ENCODE data around the gene ZNF837. TPM values are rescaled to one million over a fixed set of nuclear protein-coding genes. Genes with fewer than 3 reads are reported as not detected.

Gene ZNF837
- total and polyA plus RNA-seq, 2 of the 13 experiments (the other 11 are each of a cell fraction or from before 2014, with no cell fraction given): 0.29 to 1.3 TPM

DNA sequence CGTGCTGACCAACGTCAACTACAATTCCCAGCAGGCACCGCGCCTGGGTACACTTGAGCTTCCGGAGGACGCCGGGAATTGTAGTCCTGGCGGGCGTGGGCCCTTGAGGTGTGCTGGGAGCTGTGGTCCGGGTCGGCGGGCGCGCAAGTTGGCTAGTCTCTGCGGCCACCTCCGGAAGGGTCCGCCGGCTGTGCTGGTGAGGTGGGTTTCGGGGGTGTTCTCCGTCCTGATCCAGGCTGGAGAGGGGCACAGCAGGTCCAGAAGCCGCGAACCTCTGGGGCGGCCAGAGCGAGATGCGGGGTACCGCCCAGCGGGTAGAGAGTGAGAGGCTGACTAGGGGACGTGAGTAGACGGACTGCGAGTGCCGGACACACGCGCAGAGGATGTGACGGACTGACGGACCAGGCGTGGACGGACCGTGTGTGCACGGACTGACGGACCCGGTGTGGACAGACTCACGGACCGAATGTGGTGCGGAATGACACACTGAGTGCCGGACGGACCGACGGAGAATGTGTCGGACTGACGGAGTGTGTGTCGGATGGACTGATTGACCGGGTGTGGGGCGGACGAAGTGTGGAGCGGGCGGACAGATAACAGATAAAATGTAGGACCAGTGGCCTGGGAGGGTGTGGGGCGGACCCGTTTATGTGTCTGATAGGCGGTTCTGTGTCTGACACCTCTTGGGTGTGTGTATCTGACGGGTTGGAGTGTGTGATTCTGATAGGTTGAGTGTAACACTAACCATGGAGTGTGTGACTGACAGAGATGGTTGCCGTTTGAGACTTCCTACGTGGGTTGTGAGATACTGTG is 53.7 kb downstream of the ZNF837 start, which contains the start of gene ZSCAN22 (continued):
- TF ChIP-seq, protein P1, sequence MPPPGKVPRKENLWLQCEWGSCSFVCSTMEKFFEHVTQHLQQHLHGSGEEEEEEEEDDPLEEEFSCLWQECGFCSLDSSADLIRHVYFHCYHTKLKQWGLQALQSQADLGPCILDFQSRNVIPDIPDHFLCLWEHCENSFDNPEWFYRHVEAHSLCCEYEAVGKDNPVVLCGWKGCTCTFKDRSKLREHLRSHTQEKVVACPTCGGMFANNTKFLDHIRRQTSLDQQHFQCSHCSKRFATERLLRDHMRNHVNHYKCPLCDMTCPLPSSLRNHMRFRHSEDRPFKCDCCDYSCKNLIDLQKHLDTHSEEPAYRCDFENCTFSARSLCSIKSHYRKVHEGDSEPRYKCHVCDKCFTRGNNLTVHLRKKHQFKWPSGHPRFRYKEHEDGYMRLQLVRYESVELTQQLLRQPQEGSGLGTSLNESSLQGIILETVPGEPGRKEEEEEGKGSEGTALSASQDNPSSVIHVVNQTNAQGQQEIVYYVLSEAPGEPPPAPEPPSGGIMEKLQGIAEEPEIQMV (CRISPR knock-in tag; IDR thresholded peaks at IDR 0.05; ENCODE audit: low read depth): peak; percentile 92
- TF ChIP-seq ZNF432 (CRISPR knock-in tag; IDR thresholded peaks at IDR 0.05; ENCODE audit: borderline replicate concordance) (no peak), ZNF292 (CRISPR knock-in tag; IDR thresholded peaks at IDR 0.05; ENCODE audit: borderline replicate concordance, low read depth) (no peak; the same call in 1 of the 2 replicates), MIER3 (CRISPR knock-in tag; IDR thresholded peaks at IDR 0.05; ENCODE audit: borderline replicate concordance) (peak; percentile 52; the same call in 1 of the 2 replicates), POLR2A (IDR thresholded peaks at IDR 0.05; ENCODE audit: insufficient read depth in 1 of 2, low read depth in 2 of 2, low read length in 2 of 2) (peak; percentile 59 to 75), REL (CRISPR knock-in tag; conservative IDR thresholded peaks at IDR 0.05) (no peak), FLYWCH1 (CRISPR knock-in tag; IDR thresholded peaks at IDR 0.05) (no peak), POLR2AphosphoS2 (IDR thresholded peaks at IDR 0.05; ENCODE audit: low read depth, low read length) (no peak), ZKSCAN8 (CRISPR knock-in tag; IDR thresholded peaks at IDR 0.05; ENCODE audit: borderline replicate concordance) (no peak), ZNF383 (CRISPR knock-in tag; IDR thresholded peaks at IDR 0.05; ENCODE audit: borderline replicate concordance) (peak; percentile 79; the same call in 1 of the 2 replicates), DMAP1 (CRISPR knock-in tag; IDR thresholded peaks at IDR 0.05) (peak; percentile 89), CEBPB (IDR thresholded peaks at IDR 0.05; ENCODE audit: borderline replicate concordance, low read depth, low read length) (no peak), ZNF296 (CRISPR knock-in tag; conservative IDR thresholded peaks at IDR 0.05) (no peak), SRF (IDR thresholded peaks at IDR 0.05; ENCODE audit: low read depth, low read length) (peak; percentile 39; the same call in 1 of the 2 replicates), ZNF614 (CRISPR knock-in tag; IDR thresholded peaks at IDR 0.05; ENCODE audit: borderline replicate concordance) (peak; percentile 76; the same call in 1 of the 2 replicates), ZBTB3 (CRISPR knock-in tag; IDR thresholded peaks at IDR 0.05; ENCODE audit: borderline replicate concordance, low read depth) (no peak), MBD4 (IDR thresholded peaks at IDR 0.05; ENCODE audit: borderline replicate concordance, low read length) (no peak), NFE2L2 (IDR thresholded peaks at IDR 0.05; ENCODE audit: low read length) (no peak), ZNF17 (CRISPR knock-in tag; IDR thresholded peaks at IDR 0.05) (no peak), ZNF83 (CRISPR knock-in tag; IDR thresholded peaks at IDR 0.05; ENCODE audit: borderline replicate concordance) (peak; percentile 27; the same call in 1 of the 2 replicates), ZNF510 (CRISPR knock-in tag; IDR thresholded peaks at IDR 0.05; ENCODE audit: low read depth) (peak; percentile 82; the same call in 1 of the 2 replicates)
- TF ChIP-seq, protein P2, sequence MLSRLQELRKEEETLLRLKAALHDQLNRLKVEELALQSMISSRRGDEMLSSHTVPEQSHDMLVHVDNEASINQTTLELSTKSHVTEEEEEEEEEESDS (CRISPR knock-in tag; IDR thresholded peaks at IDR 0.05; ENCODE audit: borderline replicate concordance): no peak
- TF ChIP-seq, protein P3, sequence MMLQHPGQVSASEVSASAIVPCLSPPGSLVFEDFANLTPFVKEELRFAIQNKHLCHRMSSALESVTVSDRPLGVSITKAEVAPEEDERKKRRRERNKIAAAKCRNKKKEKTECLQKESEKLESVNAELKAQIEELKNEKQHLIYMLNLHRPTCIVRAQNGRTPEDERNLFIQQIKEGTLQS (CRISPR knock-in tag; IDR thresholded peaks at IDR 0.05): 0 out of 2 replicates have a peak, but pooled peaks have one; percentile 59
- TF ChIP-seq, protein P4, sequence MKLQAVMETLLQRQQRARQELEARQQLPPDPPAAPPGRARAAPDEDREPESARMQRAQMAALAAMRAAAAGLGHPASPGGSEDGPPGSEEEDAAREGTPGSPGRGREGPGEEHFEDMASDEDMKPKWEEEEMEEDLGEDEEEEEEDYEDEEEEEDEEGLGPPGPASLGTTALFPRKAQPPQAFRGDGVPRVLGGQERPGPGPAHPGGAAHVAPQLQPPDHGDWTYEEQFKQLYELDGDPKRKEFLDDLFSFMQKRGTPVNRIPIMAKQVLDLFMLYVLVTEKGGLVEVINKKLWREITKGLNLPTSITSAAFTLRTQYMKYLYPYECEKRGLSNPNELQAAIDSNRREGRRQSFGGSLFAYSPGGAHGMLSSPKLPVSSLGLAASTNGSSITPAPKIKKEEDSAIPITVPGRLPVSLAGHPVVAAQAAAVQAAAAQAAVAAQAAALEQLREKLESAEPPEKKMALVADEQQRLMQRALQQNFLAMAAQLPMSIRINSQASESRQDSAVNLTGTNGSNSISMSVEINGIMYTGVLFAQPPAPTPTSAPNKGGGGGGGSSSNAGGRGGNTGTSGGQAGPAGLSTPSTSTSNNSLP (IDR thresholded peaks at IDR 0.05; ENCODE audit: low read depth, low read length): no peak
- TF ChIP-seq, protein P5, sequence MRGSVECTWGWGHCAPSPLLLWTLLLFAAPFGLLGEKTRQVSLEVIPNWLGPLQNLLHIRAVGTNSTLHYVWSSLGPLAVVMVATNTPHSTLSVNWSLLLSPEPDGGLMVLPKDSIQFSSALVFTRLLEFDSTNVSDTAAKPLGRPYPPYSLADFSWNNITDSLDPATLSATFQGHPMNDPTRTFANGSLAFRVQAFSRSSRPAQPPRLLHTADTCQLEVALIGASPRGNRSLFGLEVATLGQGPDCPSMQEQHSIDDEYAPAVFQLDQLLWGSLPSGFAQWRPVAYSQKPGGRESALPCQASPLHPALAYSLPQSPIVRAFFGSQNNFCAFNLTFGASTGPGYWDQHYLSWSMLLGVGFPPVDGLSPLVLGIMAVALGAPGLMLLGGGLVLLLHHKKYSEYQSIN (CRISPR knock-in tag; IDR thresholded peaks at IDR 0.05; ENCODE audit: borderline replicate concordance): no peak
